Stimulated activated CD4-positive, alpha-beta T cell treated with anti-CD3 and anti-CD28 coated beads, Interleukin-15, amount 100 ng/mL, for 24 hours (primary cell): Measurements from ENCODE around the gene PAPPA.

ENCODE experiments used
- DNase-seq: peaks from one replicate; pipeline ENCODE4 v3.0.0-alpha.2; 2020

The PAPPA gene

DNA sequence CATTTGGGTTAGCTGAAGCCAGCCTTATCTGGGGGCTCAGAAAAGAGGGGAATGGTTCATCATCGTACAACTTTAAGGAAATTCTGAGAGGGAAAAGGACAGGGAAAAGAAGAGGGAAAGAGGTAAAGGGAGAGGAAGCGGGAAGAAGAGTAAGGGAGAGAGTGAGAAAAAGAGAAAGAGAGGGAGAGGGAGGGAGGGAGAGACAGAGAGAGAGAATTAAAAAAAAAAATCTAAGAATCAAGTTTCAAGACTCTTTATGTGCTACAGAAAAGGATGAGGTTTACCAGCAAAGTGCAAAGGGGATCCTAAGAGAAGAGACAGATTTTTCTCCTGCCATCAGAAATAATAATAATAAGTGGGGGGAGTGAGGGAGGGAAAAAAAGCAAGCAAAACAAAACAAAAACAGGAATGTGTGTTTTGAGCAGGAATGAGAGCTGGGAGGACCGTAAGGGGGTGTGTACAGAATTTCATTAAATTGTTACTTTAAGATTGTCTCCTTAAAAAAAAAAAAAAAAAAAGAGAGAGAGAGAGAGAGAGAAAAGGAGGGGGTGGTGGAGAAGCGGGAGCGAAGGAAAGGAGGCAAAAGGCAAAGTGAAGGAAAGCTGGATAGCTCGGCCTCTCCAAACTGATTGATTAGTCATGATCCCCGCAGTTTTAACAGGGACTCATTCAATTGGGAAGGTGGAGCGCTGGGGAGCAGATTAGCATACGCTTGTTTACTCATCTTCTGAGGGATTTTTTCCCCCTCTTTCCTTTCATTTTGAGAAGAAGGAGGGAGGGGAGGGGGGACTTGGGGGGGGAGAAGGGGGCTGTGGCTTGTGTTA is 438 bp upstream of the PAPPA start:
- DNase-seq, result no peak

- no peak for DNase-seq
Measured at GRCh38 chr9:116154334-116154975, 864 bp downstream of the PAPPA start.

DNA sequence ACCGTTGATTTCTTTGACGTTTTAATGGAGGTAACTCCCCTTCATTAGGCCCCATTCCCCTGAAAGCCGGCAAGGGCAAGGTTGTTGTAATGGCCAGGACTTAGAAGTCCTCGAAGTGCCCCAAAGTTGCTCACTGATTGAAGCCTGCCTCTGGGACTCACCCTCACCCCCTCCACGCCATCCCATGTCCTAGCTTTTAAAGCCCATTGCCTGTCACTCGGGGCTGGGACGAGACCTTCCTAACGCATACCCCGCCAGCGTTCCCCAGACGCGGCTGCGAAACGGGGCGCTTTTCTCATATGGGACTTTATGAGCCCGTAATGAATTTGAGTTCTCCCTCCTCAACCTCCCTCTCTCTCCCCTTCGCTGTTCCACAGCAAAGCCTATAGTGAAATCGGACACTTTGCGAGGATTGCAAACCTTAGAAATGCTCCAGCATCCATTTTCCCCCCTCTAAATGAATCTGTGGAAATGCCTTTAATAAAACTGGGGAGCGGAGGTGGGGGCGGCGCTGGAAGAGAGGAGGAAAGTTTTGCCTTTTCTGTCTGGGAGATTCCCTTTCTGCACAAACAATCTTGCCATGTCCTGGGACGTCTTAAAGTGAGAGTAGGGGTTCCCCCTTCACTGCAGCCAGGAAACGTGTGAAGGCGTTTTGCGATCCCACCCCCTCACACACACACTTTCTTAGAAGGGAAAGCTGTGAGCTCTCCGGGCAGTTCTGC is 1.5 kb downstream of the PAPPA start:
- no peak for DNase-seq

- no peak for DNase-seq
Measured at GRCh38 chr9:116155698-116156039, 2.1 kb downstream of the PAPPA start.

DNA sequence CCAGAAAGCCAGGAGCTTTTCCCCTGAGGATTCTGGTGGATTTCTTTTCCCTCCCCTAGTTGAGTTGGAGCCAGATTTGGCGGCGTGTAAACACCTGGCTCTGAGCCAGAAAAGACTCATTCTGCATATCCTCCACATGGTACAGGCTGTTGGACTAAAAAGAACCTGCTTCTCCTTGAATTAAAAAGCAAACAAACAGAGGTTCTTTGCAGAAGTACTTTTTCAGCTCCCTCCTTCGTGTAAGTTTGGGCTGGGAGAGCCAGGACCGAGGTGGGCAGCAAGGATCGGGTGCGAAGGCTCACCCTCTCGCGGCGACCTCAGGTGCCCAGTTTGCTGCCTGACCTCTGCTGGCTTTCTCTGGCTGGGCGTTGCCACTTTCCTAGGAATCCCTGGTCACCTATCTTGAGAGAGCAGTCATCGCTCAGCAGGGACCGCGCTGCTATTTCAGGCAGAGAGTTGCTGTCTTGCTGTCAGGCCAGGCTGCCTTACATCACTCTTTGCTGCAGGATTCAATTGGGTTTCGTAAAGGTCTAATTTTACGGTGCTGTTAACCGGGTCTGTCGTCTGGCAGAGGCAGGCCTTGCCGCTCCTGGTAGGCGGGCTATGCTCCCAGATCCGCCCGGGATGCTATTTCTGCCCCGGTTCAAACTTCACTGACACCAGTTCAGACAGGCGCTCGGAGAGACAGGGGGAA is 3.2 kb downstream of the PAPPA start:
- no peak for DNase-seq

GRCh38 chr9:116157436-116158138 is 4.0 kb downstream of the PAPPA start:
- DNase-seq, result no peak

DNA sequence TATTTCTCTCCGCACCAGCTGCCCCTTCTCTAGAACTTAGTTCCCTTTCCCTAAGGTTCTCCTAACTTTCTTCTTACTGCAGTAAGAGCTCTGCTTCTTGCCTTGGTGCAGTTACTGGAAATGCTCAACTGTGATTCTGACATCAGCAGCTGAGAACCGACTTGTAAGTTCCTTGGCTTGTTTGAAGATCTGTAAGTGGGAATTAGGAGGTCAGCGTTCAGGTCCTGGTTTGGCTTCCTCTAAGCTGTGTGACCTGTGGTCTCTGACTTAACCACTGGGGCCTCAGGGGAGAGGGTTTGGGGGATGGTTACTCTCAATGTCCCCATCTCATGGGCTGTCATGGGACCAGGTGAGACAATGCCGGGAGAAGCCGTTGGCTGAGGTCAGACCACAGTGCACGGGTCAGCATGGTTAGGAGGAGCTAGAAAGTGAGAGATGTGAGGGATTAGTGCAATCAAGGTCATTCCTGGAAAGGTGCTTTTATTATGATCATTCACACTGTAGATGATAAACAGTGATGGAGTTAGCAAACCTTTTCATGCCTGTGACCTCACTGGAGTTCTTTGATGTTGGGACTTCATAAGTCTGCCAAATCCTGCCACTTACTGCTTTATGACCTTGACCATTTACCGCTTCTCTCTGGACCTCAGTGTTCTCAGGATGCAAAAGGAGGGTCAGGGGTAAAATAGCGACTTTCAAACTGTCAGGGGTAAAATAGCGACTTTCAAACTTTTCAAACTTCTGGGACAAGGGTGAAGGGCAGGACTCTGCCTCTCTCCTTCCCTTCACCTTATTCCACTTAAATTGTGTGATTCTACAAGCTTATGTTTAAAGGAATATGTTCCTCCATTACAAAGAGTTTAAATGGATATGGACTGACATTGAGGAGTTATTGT is 7.3 kb downstream of the PAPPA start:
- DNase-seq, result no peak

GRCh38 chr9:116162241-116162781 is 8.7 kb downstream of the PAPPA start:
- DNase-seq, result no peak

GRCh38 chr9:116163293-116164055 is 9.9 kb downstream of the PAPPA start:
- DNase-seq, result no peak

DNA sequence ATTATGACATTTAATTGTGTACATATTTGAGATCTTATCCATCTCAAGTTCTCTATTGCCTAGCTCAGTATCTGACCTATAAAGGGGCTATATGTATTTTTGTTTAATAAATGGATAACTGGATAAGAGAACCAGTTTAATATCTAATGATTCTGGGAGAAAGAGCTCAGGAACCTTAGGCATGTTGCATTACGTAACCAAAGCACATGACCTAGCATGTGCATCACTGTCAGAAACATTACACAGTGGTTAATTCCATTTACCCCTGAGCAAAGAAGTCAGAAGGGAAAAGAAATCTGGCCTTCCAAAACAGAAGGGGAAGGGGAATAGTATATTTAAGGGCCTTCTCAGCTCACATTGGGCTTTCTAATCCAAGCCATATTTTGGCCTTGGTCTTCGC is 12.3 kb downstream of the PAPPA start:
- no peak for DNase-seq

DNA sequence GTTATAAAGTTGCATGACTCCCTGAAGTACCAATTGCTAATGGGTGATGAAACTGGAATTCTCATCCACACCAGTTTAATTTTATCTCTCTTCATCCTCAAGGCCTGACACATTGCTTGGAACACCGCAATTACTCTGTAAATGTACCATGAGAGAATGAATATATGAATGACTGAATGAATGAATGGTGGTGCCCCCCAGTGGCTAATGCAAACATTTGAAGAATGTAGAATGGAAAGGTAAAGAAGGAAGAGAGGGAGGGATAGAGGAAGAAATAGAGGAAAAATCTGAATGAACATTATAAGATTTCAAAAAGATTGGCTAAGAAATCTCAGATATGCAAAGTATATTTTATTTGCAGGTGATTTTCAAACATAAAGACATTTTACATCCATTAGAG is 13.1 kb downstream of the PAPPA start:
- DNase-seq, result no peak

DNA sequence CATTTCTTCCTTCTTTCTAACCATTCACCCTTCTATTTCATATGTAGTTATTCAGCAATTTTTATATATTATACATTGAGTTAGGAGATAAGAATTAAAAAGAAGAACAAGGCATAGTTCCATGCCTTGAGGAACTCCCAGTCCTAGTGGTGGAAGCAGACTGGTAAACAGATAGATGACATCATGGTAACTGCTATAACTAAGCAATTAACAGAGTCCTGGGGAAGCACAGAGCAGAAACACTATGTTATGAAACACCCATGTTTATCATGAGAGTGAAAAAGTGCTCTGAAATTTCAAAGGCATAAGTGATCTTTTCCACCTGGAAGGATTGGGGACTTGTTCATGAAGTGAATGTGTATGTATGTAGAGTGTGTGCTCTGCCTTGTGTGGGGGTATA is 14.6 kb downstream of the PAPPA start:
- no peak for DNase-seq

DNA sequence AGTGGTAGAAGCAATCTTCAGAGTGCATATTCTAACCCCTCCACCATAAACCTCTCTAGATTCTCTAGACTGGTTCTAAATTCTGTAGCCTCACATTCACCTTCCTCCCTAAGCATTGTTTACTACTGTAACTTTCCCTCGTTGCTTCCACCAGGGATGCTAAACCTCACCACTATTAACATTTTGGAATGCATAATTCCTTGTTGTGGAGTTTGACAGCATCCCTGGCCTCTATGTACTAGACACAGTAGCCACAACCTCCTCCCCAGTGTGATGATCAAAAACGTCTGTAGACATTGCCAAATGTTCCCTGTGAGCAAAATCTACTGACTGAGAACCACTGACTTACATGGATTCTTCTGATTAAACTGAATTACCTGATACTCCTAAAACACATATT is 18.6 kb downstream of the PAPPA start:
- no peak for DNase-seq

GRCh38 chr9:116174347-116174746 is 20.8 kb downstream of the PAPPA start:
- no peak for DNase-seq

DNA sequence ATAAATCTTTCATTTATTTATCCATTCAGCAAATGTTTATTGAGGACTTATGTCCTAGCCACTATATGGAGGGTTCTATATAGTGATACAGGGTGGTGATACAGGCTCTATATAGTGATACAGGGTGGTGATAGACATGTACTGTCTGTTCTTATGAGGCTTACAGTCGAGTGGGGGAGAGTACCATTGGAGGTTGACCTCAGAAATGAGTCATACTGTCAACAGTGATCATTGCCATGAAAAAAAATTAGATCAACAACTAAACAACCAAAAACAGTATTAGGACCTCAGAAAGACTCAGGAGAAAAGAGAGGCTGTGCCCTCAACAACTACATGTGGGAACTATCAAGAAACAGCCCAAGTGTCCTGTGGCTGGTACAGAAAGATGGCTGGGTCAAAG is 22.0 kb downstream of the PAPPA start:
- no peak for DNase-seq

DNA sequence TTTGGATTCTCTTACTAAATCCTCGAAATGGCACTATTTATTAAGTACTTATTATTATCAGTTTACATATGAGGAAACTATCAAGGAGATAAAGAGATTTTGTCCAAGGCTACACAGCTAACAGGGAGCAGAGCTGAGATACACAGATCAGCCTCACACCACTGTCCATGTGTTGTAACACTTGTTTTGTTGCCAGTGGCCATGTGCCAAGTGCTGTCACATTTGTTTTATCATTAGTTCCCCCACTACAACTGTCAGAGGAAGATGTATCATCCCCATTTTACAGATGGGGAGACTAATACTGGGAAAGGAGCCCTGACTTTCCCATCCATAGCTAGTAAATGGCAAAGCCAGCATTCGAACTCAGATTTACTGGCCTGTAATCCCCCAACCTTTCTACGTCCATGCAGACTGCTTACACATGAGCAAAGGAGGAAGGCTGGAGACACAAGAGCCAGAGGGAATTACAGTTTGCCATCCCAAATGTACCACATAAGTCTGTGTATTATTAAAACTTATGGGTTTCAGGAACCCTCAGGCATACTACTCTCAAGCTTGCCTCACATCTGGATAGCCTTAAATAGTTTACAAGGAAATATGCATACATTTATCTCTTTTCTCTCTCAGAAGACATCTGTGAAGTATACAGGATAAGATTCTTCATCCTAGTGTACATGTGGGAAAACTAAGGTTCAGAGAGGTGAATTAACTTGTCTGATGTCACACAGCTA is 25.1 kb downstream of the PAPPA start:
- no peak for DNase-seq

GRCh38 chr9:116179568-116179967 is 26.0 kb downstream of the PAPPA start:
- DNase-seq, result no peak

- no peak for DNase-seq
Measured at GRCh38 chr9:116181853-116182610, 28.4 kb downstream of the PAPPA start.

DNA sequence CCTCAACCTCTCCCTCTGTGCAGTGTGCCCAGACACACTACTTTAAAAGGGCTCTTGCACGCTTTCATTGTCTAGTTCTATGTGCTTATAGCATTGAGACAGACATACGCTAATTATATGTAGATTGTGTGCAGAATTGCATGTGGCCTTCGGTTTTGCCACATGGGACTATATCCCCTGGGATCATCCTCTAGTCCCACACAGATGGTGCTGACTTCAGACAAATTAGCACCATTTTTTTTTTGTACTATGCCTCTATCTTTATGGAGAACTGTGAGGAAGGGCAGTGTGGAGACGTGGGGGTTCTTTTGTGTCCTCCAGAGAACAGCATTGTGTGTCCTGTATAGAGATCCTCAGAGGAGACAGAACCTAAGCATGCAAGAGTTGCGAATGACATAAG is 29.3 kb downstream of the PAPPA start:
- DNase-seq, result no peak
